Subcutaneous adipose tissue (tissue), 4 donors: ENCODE results near the gene ASB18. TPM values are rescaled to one million over a fixed set of nuclear protein-coding genes. Genes with fewer than 3 reads are reported as not detected.

Experiments used
- small RNA-seq: library from RNA; depleted of rRNA; stranded (forward); fragments of <200 nt; gene quantifications from one replicate; pipeline ENCODE3, GENCODE V24; 2016
- total RNA-seq, 4 donors: library from RNA; depleted of rRNA; stranded (reverse); fragments of >200 nt; gene quantifications; one replicate each; pipeline ENCODE4 v1.1.0, GENCODE V29; 2016
- TF ChIP-seq, protein P1 (sequence below): fragments of 450-650 bp; IDR thresholded peaks from one replicate; pipeline ENCODE4 v1.5.1; 2016; ENCODE audit warnings: low read depth, mild to moderate bottlenecking, control low read depth, antibody characterized with exemption, moderate library complexity

The ASB18 gene
- total RNA-seq, 4 donors from 2014 or later, result not detected

DNA sequence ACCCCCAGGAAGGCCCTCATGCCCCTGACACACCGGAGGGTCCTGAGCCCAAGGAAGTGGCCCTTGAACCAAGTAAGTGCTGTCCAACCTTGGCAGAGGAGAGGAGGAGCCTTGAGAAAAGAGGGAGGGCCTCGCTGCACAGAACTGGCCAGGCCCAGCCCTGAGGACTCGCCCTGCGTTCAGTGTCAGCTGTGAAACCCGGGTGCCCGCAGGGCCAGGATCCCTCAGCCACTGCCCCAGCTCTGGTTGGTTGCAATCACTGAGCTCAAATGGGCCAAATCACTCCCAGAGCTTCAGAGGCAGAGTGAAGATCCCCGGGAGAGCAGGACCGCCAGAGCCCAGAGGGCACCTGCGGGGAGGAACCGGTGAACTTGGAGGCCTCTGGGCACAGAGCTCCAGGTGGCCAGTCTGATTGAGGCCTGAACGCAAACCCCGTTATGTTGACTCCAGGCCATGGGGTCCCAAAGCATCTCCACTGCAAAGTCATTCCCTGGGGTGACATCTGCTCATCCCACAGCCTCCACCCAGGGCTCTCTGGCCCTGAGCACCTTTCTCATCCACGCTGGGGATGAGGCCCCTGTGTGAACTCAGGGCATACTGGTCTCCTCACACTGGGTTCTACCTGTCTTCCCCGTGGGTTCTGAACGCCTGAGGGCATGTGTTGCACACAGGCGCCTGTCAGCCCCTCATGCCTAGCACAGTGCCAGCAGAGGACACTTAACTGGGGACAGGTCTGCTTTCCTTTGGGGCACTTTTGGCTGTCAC, 107.9 kb downstream of the ASB18 start:
- TF ChIP-seq, protein P1, sequence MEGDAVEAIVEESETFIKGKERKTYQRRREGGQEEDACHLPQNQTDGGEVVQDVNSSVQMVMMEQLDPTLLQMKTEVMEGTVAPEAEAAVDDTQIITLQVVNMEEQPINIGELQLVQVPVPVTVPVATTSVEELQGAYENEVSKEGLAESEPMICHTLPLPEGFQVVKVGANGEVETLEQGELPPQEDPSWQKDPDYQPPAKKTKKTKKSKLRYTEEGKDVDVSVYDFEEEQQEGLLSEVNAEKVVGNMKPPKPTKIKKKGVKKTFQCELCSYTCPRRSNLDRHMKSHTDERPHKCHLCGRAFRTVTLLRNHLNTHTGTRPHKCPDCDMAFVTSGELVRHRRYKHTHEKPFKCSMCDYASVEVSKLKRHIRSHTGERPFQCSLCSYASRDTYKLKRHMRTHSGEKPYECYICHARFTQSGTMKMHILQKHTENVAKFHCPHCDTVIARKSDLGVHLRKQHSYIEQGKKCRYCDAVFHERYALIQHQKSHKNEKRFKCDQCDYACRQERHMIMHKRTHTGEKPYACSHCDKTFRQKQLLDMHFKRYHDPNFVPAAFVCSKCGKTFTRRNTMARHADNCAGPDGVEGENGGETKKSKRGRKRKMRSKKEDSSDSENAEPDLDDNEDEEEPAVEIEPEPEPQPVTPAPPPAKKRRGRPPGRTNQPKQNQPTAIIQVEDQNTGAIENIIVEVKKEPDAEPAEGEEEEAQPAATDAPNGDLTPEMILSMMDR, result no peak

DNA sequence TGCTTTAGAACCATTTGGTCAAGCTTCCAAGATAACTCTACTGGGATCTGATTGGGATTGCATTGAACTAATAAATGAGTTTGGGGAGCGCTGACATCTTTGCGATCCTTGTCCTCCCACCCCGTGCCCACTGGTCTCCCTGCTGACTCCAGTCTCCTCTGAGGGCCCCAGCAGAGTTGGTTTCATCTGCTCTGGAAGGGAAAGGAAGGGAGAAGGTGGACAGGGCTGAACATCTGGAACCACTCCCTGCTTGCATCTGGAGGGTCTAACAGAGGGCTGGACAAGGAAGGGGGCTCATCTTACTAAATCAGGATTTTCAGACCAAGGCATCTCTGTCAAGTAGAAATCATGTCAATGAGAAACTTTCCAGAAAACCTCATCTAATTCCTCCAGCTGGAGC, 108.8 kb downstream of the ASB18 start:
- TF ChIP-seq, protein P1, result no peak

DNA sequence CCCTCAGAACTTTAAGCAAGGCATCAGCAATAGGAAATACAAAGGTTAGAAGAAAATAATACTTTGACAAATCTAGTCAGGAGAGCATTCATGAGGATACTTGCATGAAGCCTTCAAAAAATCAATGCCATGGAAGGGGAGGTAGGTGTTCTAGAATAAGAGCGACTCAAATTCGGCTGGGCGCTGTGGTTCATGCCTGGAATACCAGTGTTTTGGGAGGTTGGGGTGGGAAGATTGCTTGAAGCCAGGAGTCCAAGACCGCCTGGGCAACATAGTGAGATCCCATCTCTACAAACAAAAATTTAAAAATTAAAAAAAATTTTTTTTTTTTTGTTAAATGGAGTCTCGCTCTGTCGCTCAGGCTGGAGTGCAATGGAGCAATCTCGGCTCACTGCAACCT, 117.8 kb downstream of the ASB18 start:
- TF ChIP-seq, protein P1, result no peak

DNA sequence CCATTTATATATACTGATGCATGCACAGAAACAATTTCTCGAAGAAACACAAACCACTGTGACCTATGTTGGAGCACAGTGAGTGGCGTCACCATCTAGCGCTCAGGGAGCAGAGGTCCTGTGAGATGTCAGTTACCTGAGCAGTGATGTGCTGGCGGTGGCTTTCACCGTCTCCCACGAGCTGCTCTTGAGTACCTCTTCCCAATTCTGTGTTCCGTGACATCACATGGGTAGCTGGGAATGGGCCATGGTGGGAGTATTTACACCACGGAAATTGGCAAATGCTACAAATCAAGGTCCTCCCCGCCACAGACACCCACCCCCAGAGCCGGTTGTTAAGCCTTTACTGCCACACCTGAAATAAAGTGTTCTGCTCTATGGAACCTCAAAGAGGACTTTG, 120.4 kb downstream of the ASB18 start:
- TF ChIP-seq, protein P1, result no peak

Small RNA genes lying within 50 kb of the gene (small RNA-seq; reads per million reads assigned to genes)
- gene RF00019, result 0.49 reads per million
- gene RNU1-31P, result not detected

Other genes starting within 250 kb of the ASB18 start
- gene GBX2, start 96.0 kb downstream of the ASB18 start, total RNA-seq, result not detected